Sigmoid colon (tissue), 7 donors: Measurements from ENCODE around the gene GRAMD4. TPM values are rescaled to one million over a fixed set of nuclear protein-coding genes. Genes with fewer than 3 reads are reported as not detected.

Experiments used
- DNase-seq: peaks from one replicate; pipeline ENCODE4 v3.0.0-alpha.2; 2019
- H3K27ac ChIP-seq, 4 donors: fragments of 200-600 bp; sonication (generic); one replicate each; pipeline ENCODE4 v1.5.1; 2016 to 2019; ENCODE audit warnings: mild to moderate bottlenecking in 1 of 4
- H3K27me3 ChIP-seq, 3 donors: fragments of 200-600 bp; sonication (generic); one replicate each; pipeline ENCODE4 v1.5.1; 2019; ENCODE audit warnings: mild to moderate bottlenecking in 1 of 3
- H3K36me3 ChIP-seq, 4 donors: fragments of 200-600 bp; sonication (generic); one replicate each; pipeline ENCODE4 v1.5.1; 2016 to 2019
- H3K4me1 ChIP-seq, 4 donors: fragments of 200-600 bp; sonication (generic); one replicate each; pipeline ENCODE4 v1.5.1; 2017 to 2019
- H3K4me3 ChIP-seq, 4 donors: fragments of 200-600 bp; sonication (generic); one replicate each; pipeline ENCODE4 v1.5.1; 2017 to 2019; ENCODE audit warnings: mild to moderate bottlenecking in 2 of 4, moderate library complexity in 1 of 4
- H3K9me3 ChIP-seq, 4 donors: fragments of 200-600 bp in 3 of 4; sonication (generic) in 3 of 4; one replicate each; pipeline versions ENCODE4 v1.5.1 to v1.6.1; 2013 to 2019
- CTCF ChIP-seq, 4 experiments: fragments of 450-650 bp in 3 of 4; fragments of 200-600 bp in 1 of 4; IDR thresholded peaks; one replicate each; pipeline ENCODE4 v1.5.1; 2016 to 2019; ENCODE audit warnings: antibody characterized with exemption in 4 of 4, mild to moderate bottlenecking in 3 of 4, moderate library complexity in 2 of 4
- EP300 ChIP-seq, 4 donors: sonication (generic); formaldehyde crosslinking; IDR thresholded peaks; one replicate each; pipeline ENCODE4 v1.6.1; 2017; ENCODE audit warnings: antibody characterized with exemption in 4 of 4
- POLR2A ChIP-seq, 2 donors: fragments of 450-650 bp; IDR thresholded peaks; one replicate each; pipeline ENCODE4 v1.6.1; 2016; ENCODE audit warnings: antibody characterized with exemption in 2 of 2, mild to moderate bottlenecking in 2 of 2, moderate library complexity in 2 of 2
- POLR2AphosphoS5 ChIP-seq, 4 donors: sonication (generic); formaldehyde crosslinking; IDR thresholded peaks; one replicate each; pipeline ENCODE4 v1.6.1; 2017; ENCODE audit warnings: antibody characterized with exemption in 4 of 4
- WGBS, 2 donors: extraction: QIAGEN DNeasy Blood & Tissue Kit; methylation state at CpG; one replicate each; pipeline ENCODE4 v1.1.7; 2013; 5-methylcytosine and 5-hydroxymethylcytosine counted together
- intact Hi-C: fragments of 100-400 bp; cut with DNase I; formaldehyde crosslinking; loops from one replicate; pipeline ENCODE4 v1.15.1; 2023
- polyA plus RNA-seq, 3 donors: library from polyadenylated mRNA; stranded (reverse); fragments of 200-250 nt; gene quantifications; one replicate each; pipeline ENCODE4 v1.2.3, GENCODE V29; 2013
- total RNA-seq, 4 donors: library from RNA; depleted of rRNA; stranded (reverse); fragments of >200 nt; gene quantifications; one replicate each; pipeline ENCODE4 v1.1.0, GENCODE V29; 2016
- donor health status: healthy with polysubstance abuse.
- donor health status: Bipolar disorder and iron deficiency.
- donor health status: healthy.

The GRAMD4 gene
- total and polyA plus RNA-seq, 7 donors: 11.6 to 57.2 (median 23.5) TPM

DNA sequence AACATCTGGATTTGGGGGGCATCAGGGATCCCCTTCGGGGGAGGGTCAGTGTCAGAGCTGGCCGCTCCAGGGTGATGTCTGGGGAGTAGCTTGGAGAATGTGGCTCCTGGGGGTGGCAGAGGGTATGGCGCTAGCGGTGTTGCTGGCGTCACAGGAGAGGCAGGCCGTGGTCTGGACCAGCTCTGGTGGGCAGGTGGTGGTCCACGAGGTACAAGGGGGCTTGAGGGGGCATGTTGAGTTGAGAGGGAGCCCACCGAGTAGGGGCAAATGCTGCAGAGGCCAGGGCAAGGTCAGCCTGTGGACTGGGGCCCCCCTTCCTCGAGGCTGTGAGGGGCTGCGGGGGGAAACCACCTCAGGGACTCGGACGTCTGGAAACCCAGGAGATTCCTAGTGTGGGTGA, 8.6 kb downstream of the GRAMD4 start:
- Histone ChIP-seq H3K27ac (no peak overlapping the region), H3K36me3 (peaks cover 0 to 10% (median 0%) of the 10 kb centered on the region in 4 donors), H3K9me3 (no peaks in the 10 kb centered on the region), H3K4me3 (no peak overlapping the region), H3K4me1 (no peaks in the 10 kb centered on the region), H3K27me3 (no peaks in the 10 kb centered on the region)
- DNase-seq: no peak
- TF ChIP-seq CTCF (IDR thresholded peaks at IDR 0.05) (no peak), POLR2AphosphoS5 (IDR thresholded peaks at IDR 0.05) (no peak)
- WGBS, 2 donors: 94 to 96% methylated on average over 12 of the region's 12 CpGs
- intact Hi-C loops: no loop called here

DNA sequence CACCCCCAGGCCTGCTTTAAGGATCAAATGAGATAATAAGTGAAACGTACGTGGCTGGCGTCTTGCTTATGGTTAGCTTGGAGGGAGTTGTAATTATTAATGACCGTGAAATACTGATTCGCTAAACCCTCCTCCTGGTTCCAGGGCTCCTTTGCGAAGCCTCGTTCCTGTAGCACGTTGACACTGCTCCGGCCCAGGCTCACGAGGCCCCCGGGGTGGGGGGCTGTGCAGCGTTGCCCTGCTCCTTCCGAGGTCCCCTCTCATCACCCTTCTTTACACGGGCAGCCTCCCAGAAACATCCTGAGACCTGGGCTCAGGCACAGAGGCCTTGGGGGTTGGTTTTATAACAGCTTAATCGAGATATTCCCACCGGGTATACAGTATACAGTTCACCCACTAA, 9.1 kb downstream of the GRAMD4 start:
- TF ChIP-seq CTCF (IDR thresholded peaks at IDR 0.05) (no peak), POLR2A (IDR thresholded peaks at IDR 0.05) (no peak), EP300 (IDR thresholded peaks at IDR 0.05) (no peak), POLR2AphosphoS5 (IDR thresholded peaks at IDR 0.05) (no peak)
- 92 to 93% methylated on average over 16 of the region's 16 CpGs for WGBS, 2 donors
- H3K9me3 ChIP-seq: no peaks in the 10 kb centered on the region
- peaks cover 0 to 10% (median 0%) of the 10 kb centered on the region in 4 donors for H3K36me3 ChIP-seq
- H3K4me1 ChIP-seq: no peaks in the 10 kb centered on the region
- no peaks in the 10 kb centered on the region for H3K27me3 ChIP-seq
- DNase-seq: no peak
- no peak overlapping the region for H3K27ac ChIP-seq
- no peak overlapping the region for H3K4me3 ChIP-seq
- intact Hi-C loops: no loop called here

- H3K27me3 ChIP-seq: no peaks in the 10 kb centered on the region
- no peaks in the 10 kb centered on the region for H3K9me3 ChIP-seq
- intact Hi-C loops: no loop called here
- H3K4me3 ChIP-seq: no peak overlapping the region
- no peak for DNase-seq
- WGBS, 2 donors: 92 to 95% methylated on average over 13 of the region's 13 CpGs
- H3K27ac ChIP-seq: no peak overlapping the region
- H3K4me1 ChIP-seq: peaks cover 0 to 7% (median 3%) of the 10 kb centered on the region in 4 donors
- TF ChIP-seq CTCF (IDR thresholded peaks at IDR 0.05): no peak
- TF ChIP-seq POLR2AphosphoS5 (IDR thresholded peaks at IDR 0.05): no peak
- no peak for TF ChIP-seq EP300 (IDR thresholded peaks at IDR 0.05)
- peaks cover 0 to 10% (median 0%) of the 10 kb centered on the region in 4 donors for H3K36me3 ChIP-seq
Measured at GRCh38 chr22:46631113-46631512, 10.9 kb downstream of the GRAMD4 start.

- WGBS, 2 donors: 73 to 86% methylated on average over 18 of the region's 18 CpGs
- Histone ChIP-seq H3K36me3 (peaks cover 0 to 3% (median 0%) of the 10 kb centered on the region in 4 donors), H3K27ac (no peak overlapping the region), H3K4me1 (peaks cover 0 to 7% (median 3%) of the 10 kb centered on the region in 4 donors), H3K27me3 (no peaks in the 10 kb centered on the region), H3K9me3 (no peaks in the 10 kb centered on the region), H3K4me3 (no peak overlapping the region)
- intact Hi-C loops: no loop called here
- DNase-seq: no peak
- TF ChIP-seq EP300 (IDR thresholded peaks at IDR 0.05): no peak
- no peak for TF ChIP-seq POLR2AphosphoS5 (IDR thresholded peaks at IDR 0.05)
- no peak for TF ChIP-seq POLR2A (IDR thresholded peaks at IDR 0.05)
- TF ChIP-seq CTCF (IDR thresholded peaks at IDR 0.05): no peak
Measured at GRCh38 chr22:46632646-46633249, 12.6 kb downstream of the GRAMD4 start.

DNA sequence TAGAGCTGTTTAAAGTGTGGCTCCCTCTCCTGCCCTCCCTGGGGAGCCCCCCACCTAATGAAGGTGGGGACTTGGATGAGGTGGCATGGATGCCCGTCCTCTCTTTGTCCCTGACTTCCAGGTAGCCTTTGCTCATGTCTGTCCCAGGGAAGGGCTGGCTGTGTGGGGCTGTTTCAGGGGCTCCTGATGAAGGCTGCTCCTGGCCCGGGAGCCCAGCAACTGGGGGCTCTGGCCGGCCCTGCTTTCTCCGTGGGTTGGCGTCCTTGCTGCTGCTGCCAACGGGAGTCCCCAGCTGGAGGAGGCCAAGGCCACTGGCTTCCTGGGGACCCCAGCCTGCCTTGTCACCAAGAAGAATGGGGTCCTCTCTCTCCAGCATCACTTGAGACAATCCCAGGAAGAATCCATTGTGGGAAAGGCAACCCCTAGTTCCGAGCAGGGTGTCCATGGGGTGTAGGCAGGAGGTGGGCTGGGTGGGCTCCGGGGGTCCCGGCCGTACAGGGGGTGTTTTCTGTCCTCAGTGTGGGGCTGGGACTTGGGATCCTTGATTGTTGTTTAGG, 13.2 kb downstream of the GRAMD4 start:
- 85 to 87% methylated on average over 10 of the region's 10 CpGs for WGBS, 2 donors
- H3K27ac ChIP-seq: no peak overlapping the region

More for the DNA sequence above, 13.2 kb downstream of the GRAMD4 start:
- Histone ChIP-seq H3K4me3 (no peak overlapping the region), H3K4me1 (peaks cover 0 to 9% (median 3%) of the 10 kb centered on the region in 4 donors), H3K9me3 (no peaks in the 10 kb centered on the region), H3K36me3 (no peaks in the 10 kb centered on the region), H3K27me3 (no peaks in the 10 kb centered on the region)
- DNase-seq: no peak
- intact Hi-C loops: no loop called here
- TF ChIP-seq EP300 (IDR thresholded peaks at IDR 0.05): no peak
- no peak for TF ChIP-seq POLR2A (IDR thresholded peaks at IDR 0.05)
- TF ChIP-seq CTCF (IDR thresholded peaks at IDR 0.05): no peak
- no peak for TF ChIP-seq POLR2AphosphoS5 (IDR thresholded peaks at IDR 0.05)
